K562 (cell line): ENCODE measurements around the gene GBA2. TPM values are rescaled to one million over a fixed set of nuclear protein-coding genes. Genes with fewer than 3 reads are reported as not detected.

Source experiments
- ADNP ChIP-seq: fragments of 200-800 bp; sonication (Bioruptor generic); IDR thresholded peaks from 2 replicates; pipeline ENCODE4 v1.6.1; 2016; ENCODE audit warnings: missing genetic modification characterization, missing compliant biosample characterization
- CHD1 ChIP-seq: fragments of 200-600 bp; sonication (generic); IDR thresholded peaks from one replicate; pipeline ENCODE4 v1.6.1; 2012; ENCODE audit warnings: mild to moderate bottlenecking, moderate library complexity, low read length, inconsistent platforms
- EP400 ChIP-seq: fragments of 450-650 bp; IDR thresholded peaks from 2 replicates; pipeline ENCODE4 v1.6.1; 2017; ENCODE audit warnings: antibody characterized with exemption, mild to moderate bottlenecking, moderate library complexity
- GABPB1 ChIP-seq: sonication (generic); formaldehyde crosslinking; IDR thresholded peaks from 2 replicates; pipeline ENCODE4 v1.8.0; 2022; ENCODE audit warnings: mild to moderate bottlenecking, missing genetic modification reagents
- KDM1A ChIP-seq, 2 experiments: fragments of 450-650 bp; IDR thresholded peaks; 2 replicates each; pipeline ENCODE4 v1.6.1; 2016; ENCODE audit warnings: mild to moderate bottlenecking in 2 of 2
- MEF2A ChIP-seq: IDR thresholded peaks from 2 replicates; pipeline ENCODE4 v1.6.1; 2011; ENCODE audit warnings: low read depth, mild to moderate bottlenecking, low read length, moderate library complexity; ENCODE audit not compliant: control insufficient read depth
- MGA ChIP-seq: fragments of 450-650 bp; IDR thresholded peaks from 2 replicates; pipeline ENCODE4 v1.6.1; 2016; ENCODE audit warnings: mild to moderate bottlenecking, moderate library complexity
- NFYB ChIP-seq: IDR thresholded peaks from 2 replicates; pipeline ENCODE4 v1.6.1; 2011; ENCODE audit warnings: mild to moderate bottlenecking, moderate library complexity; ENCODE audit not compliant: insufficient read length; ENCODE audit errors: extremely low read depth
- PTBP1 ChIP-seq: fragments of 200-400 bp; formaldehyde crosslinking; IDR thresholded peaks from 2 replicates; pipeline ENCODE4 v1.6.1; 2017; ENCODE audit warnings: low read depth, low read length
- SRSF1 ChIP-seq: fragments of 200-400 bp; formaldehyde crosslinking; IDR thresholded peaks from 2 replicates; pipeline ENCODE4 v1.6.1; 2017; ENCODE audit warnings: mild to moderate bottlenecking, low read depth, low read length, moderate library complexity
- TCF7 ChIP-seq: sonication (generic); IDR thresholded peaks from 2 replicates; pipeline ENCODE4 v1.6.1; 2016; ENCODE audit warnings: antibody characterized with exemption, borderline replicate concordance
- ZC3H11A ChIP-seq: IDR thresholded peaks from 2 replicates; pipeline ENCODE4 v1.6.1; 2012; ENCODE audit warnings: low read depth, low read length, improper control_type of control experiment
- ZFP30 ChIP-seq: fragments of 250-450 bp; sonication (Bioruptor Pico); IDR thresholded peaks from 2 replicates; pipeline ENCODE4 v1.8.0; 2022; ENCODE audit warnings: moderate library complexity, mild to moderate bottlenecking, inconsistent platforms, borderline replicate concordance
- ZNF76 ChIP-seq: fragments of 250-450 bp; sonication (Bioruptor Pico); IDR thresholded peaks from 2 replicates; pipeline ENCODE4 v1.4.0; 2020; ENCODE audit warnings: mild to moderate bottlenecking, moderate library complexity, borderline replicate concordance
- polyA plus RNA-seq, 8 experiments: library from polyadenylated mRNA; depleted of rRNA in 4 of 8; stranded (reverse) in 5 of 8; unstranded in 3 of 8; fragments of >200 nt; fragmentation: Nextera tagmentation in 2 of 8; fragmentation: Illumina TruSeq in 1 of 8; extraction: Ambion mirVana in 2 of 8; extraction: Trizol in 1 of 8; gene quantifications; 2 replicates each; pipeline versions ENCODE4 v1.2.1 to v1.2.3, GENCODE V29; 2011 to 2014; ENCODE audit warnings: inconsistent platforms in 1 of 8, missing spikeins in 1 of 8
- total RNA-seq, 7 experiments: library from RNA; depleted of rRNA in 6 of 7; stranded (reverse); fragments of >200 nt in 6 of 7; fragmentation: Illumina TruSeq in 2 of 7; extraction: Trizol in 2 of 7; gene quantifications; 2 replicates each; pipeline versions ENCODE4 v1.2.1 to v1.2.3, GENCODE V29; 2011 to 2021; ENCODE audit warnings: low replicate concordance in 1 of 7
- TF ChIP-seq, protein P1 (sequence below): fragments of 450-650 bp; conservative IDR thresholded peaks from 2 replicates; pipeline ENCODE4 v1.6.1; 2016; ENCODE audit warnings: missing genetic modification characterization, low read depth, mild to moderate bottlenecking, control low read depth, missing compliant biosample characterization

GBA2 gene
- total and polyA plus RNA-seq, 9 of the 15 experiments (the other 6 are each of a cell fraction or from before 2014, with no cell fraction given), result 14.1 to 60.4 (median 32.1) TPM

- TF ChIP-seq ADNP (tag) (no peak), GABPB1 (no peak), EP400 (peak; percentile 60; the same call in 1 of the 2 replicates), TCF7 (no peak), KDM1A (IDR thresholded peaks at IDR 0.05) (no peak), SRSF1 (no peak), PTBP1 (no peak), MEF2A (no peak), CHD1 (no peak), NFYB (no peak), ZNF76 (no peak), ZC3H11A (no peak), ZFP30 (CRISPR knock-in tag) (no peak), MGA (no peak)
- TF ChIP-seq, protein P1, sequence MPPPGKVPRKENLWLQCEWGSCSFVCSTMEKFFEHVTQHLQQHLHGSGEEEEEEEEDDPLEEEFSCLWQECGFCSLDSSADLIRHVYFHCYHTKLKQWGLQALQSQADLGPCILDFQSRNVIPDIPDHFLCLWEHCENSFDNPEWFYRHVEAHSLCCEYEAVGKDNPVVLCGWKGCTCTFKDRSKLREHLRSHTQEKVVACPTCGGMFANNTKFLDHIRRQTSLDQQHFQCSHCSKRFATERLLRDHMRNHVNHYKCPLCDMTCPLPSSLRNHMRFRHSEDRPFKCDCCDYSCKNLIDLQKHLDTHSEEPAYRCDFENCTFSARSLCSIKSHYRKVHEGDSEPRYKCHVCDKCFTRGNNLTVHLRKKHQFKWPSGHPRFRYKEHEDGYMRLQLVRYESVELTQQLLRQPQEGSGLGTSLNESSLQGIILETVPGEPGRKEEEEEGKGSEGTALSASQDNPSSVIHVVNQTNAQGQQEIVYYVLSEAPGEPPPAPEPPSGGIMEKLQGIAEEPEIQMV (tag), result no peak
These were observed 7.5 kb upstream of the GBA2 start (continued) for GRCh38 chr9:35756275-35757225.
